ENCODE results near the gene PNKP. TPM values are rescaled to one million over a fixed set of nuclear protein-coding genes. Genes with fewer than 3 reads are reported as not detected.
A peak's percentile ranks its signal among the peaks of the same experiment; 100 is the strongest.

Gene PNKP
- total and polyA plus RNA-seq, 9 of the 15 experiments (the other 6 are each of a cell fraction or from before 2014, with no cell fraction given), result 2.8 to 85.4 (median 25.3) TPM

DNA sequence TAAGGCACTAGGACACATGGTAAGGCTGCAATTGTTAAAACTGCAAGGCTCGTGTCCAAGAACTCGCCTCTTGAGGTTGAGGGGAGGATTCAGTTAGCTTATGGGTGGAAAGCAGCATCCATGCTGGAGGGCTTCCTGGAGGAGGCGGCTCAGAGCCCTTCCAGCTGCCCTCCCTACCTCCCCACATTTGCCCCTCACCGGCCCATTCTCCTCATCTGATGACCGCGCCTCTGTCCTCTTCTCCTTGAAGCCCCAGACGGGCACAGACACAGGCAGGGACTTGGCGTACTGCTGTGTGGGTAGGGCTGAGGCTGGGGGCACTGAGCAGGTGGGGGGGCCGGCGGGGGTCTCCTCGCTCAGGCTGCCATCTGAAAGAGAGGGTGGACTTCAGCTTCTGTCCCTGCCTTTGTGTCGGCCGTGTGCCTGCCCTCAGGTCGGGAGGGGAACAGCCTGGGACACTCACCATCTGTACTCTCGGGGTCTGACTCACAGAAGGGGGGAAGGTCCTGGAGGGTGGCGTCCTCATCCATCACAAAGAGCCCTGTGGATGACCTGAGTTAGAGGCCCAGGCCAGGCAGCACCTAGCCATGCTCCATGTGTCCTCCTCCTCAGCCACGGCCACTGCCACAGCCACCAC, 4.1 kb upstream of the PNKP start (continued):
- no peak for TF ChIP-seq ZNF280A (IDR thresholded peaks at IDR 0.05; ENCODE audit: low read depth, partially characterized antibody)
- TF ChIP-seq, protein P1, sequence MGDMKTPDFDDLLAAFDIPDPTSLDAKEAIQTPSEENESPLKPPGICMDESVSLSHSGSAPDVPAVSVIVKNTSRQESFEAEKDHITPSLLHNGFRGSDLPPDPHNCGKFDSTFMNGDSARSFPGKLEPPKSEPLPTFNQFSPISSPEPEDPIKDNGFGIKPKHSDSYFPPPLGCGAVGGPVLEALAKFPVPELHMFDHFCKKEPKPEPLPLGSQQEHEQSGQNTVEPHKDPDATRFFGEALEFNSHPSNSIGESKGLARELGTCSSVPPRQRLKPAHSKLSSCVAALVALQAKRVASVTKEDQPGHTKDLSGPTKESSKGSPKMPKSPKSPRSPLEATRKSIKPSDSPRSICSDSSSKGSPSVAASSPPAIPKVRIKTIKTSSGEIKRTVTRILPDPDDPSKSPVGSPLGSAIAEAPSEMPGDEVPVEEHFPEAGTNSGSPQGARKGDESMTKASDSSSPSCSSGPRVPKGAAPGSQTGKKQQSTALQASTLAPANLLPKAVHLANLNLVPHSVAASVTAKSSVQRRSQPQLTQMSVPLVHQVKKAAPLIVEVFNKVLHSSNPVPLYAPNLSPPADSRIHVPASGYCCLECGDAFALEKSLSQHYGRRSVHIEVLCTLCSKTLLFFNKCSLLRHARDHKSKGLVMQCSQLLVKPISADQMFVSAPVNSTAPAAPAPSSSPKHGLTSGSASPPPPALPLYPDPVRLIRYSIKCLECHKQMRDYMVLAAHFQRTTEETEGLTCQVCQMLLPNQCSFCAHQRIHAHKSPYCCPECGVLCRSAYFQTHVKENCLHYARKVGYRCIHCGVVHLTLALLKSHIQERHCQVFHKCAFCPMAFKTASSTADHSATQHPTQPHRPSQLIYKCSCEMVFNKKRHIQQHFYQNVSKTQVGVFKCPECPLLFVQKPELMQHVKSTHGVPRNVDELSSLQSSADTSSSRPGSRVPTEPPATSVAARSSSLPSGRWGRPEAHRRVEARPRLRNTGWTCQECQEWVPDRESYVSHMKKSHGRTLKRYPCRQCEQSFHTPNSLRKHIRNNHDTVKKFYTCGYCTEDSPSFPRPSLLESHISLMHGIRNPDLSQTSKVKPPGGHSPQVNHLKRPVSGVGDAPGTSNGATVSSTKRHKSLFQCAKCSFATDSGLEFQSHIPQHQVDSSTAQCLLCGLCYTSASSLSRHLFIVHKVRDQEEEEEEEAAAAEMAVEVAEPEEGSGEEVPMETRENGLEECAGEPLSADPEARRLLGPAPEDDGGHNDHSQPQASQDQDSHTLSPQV (IDR thresholded peaks at IDR 0.05), result no peak
- no peak for TF ChIP-seq TEAD2 (tag; IDR thresholded peaks at IDR 0.05)
- no peak for TF ChIP-seq STAT5A (IDR thresholded peaks at IDR 0.05; ENCODE audit: borderline replicate concordance, low read length)
- TF ChIP-seq, protein P2, sequence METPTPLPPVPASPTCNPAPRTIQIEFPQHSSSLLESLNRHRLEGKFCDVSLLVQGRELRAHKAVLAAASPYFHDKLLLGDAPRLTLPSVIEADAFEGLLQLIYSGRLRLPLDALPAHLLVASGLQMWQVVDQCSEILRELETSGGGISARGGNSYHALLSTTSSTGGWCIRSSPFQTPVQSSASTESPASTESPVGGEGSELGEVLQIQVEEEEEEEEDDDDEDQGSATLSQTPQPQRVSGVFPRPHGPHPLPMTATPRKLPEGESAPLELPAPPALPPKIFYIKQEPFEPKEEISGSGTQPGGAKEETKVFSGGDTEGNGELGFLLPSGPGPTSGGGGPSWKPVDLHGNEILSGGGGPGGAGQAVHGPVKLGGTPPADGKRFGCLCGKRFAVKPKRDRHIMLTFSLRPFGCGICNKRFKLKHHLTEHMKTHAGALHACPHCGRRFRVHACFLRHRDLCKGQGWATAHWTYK (CRISPR knock-in tag; IDR thresholded peaks at IDR 0.05), result no peak
- TF ChIP-seq ZNF436 (CRISPR knock-in tag; IDR thresholded peaks at IDR 0.05), result peak; percentile 80
- TF ChIP-seq, protein P3, sequence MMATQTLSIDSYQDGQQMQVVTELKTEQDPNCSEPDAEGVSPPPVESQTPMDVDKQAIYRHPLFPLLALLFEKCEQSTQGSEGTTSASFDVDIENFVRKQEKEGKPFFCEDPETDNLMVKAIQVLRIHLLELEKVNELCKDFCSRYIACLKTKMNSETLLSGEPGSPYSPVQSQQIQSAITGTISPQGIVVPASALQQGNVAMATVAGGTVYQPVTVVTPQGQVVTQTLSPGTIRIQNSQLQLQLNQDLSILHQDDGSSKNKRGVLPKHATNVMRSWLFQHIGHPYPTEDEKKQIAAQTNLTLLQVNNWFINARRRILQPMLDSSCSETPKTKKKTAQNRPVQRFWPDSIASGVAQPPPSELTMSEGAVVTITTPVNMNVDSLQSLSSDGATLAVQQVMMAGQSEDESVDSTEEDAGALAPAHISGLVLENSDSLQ (IDR thresholded peaks at IDR 0.05), result no peak
- 0 out of 2 replicates have a peak, but pooled peaks have one; percentile 15 for TF ChIP-seq POLR2G (IDR thresholded peaks at IDR 0.05; ENCODE audit: low read depth, low read length)
- no peak for TF ChIP-seq KDM2B (CRISPR knock-in tag; IDR thresholded peaks at IDR 0.05)
- TF ChIP-seq HIVEP1 (CRISPR knock-in tag; IDR thresholded peaks at IDR 0.05), result no peak
- no peak for TF ChIP-seq ZC3H11A (IDR thresholded peaks at IDR 0.05; ENCODE audit: low read depth, low read length)
